ENCODE data around the gene SPINK6. TPM values are rescaled to one million over a fixed set of nuclear protein-coding genes. Genes with fewer than 3 reads are reported as not detected.

The SPINK6 gene
- total and polyA plus RNA-seq, 2 donors (not counting 1 experiment from before 2014, with no cell fraction given), result not detected

DNA sequence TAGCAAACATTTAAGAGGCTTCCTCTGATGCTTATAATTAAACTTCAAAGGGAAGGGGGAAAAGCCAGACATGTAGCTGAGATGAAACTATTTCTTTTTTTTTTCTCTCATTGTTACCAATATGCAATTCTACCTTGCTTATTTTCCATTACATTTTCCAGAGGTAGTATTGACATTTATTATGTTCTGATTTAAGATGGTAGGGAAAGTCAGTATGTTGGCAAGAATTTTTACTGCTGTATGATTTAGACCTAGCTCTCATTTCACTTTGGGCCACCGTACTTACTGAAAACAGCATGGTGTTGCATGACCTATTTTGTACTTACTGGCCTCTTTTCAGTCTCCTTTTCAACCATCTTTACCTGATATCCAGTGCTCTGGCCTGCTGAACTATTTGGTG is 9.6 kb upstream of the SPINK6 start:
- no peaks in the 10 kb centered on the region for H3K79me2 ChIP-seq (ENCODE audit: control insufficient read depth, insufficient read depth, low read length)
- ATAC-seq (ENCODE audit: low read depth), result no peak
- H3K4me1 Mint-ChIP-seq, result no peaks in the 10 kb centered on the region
- CTCF ChIA-PET, result no interaction called here
- H3K27me3 Mint-ChIP-seq, result peaks cover 4% of the 10 kb centered on the region
- intact Hi-C loops (cut with micrococcal nuclease), result no loop called here
- no peaks in the 10 kb centered on the region for H4K20me1 ChIP-seq (ENCODE audit: control insufficient read depth, insufficient read depth, low read length, poor library complexity, severe bottlenecking)
- H3K27ac ChIP-seq (ENCODE audit: low read length in 2 of 2), result no peak overlapping the region
- H3K4me3 ChIP-seq (ENCODE audit: control extremely low read depth in 1 of 5, extremely low read depth in 1 of 5, insufficient read depth in 1 of 5, low read depth in 2 of 5, low read length in 4 of 5), result no peak overlapping the region
- TF ChIP-seq, protein P1, sequence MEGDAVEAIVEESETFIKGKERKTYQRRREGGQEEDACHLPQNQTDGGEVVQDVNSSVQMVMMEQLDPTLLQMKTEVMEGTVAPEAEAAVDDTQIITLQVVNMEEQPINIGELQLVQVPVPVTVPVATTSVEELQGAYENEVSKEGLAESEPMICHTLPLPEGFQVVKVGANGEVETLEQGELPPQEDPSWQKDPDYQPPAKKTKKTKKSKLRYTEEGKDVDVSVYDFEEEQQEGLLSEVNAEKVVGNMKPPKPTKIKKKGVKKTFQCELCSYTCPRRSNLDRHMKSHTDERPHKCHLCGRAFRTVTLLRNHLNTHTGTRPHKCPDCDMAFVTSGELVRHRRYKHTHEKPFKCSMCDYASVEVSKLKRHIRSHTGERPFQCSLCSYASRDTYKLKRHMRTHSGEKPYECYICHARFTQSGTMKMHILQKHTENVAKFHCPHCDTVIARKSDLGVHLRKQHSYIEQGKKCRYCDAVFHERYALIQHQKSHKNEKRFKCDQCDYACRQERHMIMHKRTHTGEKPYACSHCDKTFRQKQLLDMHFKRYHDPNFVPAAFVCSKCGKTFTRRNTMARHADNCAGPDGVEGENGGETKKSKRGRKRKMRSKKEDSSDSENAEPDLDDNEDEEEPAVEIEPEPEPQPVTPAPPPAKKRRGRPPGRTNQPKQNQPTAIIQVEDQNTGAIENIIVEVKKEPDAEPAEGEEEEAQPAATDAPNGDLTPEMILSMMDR (IDR thresholded peaks at IDR 0.05), result no peak
- no peak for TF ChIP-seq EZH2 (IDR thresholded peaks at IDR 0.05; ENCODE audit: borderline replicate concordance, insufficient read depth, low read depth, low read length, poor library complexity, severe bottlenecking)
- no peak overlapping the region for H3K4me3 Mint-ChIP-seq
- no peak overlapping the region for H3K9ac ChIP-seq (ENCODE audit: low read length)
- no peaks in the 10 kb centered on the region for H3K9me3 ChIP-seq (ENCODE audit: control extremely low read depth in 1 of 3, control insufficient read depth in 2 of 3, insufficient read depth in 1 of 3, low read length in 2 of 3)
- no peaks in the 10 kb centered on the region for H3K4me1 ChIP-seq (ENCODE audit: control insufficient read depth in 2 of 2, insufficient read depth in 2 of 2, low read length in 2 of 2)
- no peak overlapping the region for H3K27ac Mint-ChIP-seq
- POLR2A ChIA-PET, result no interaction called here
- H3K9me3 Mint-ChIP-seq (ENCODE audit: insufficient read depth), result no peaks in the 10 kb centered on the region
- no CpG with 5 or more reads among the region's 1 CpG for WGBS (ENCODE audit: insufficient coverage)
- H3K27me3 ChIP-seq (replicated peaks in 1 of 4; ENCODE audit: control extremely low read depth in 1 of 4, control insufficient read depth in 3 of 4, insufficient read depth in 4 of 4, low read length in 3 of 4), result no peaks in the 10 kb centered on the region
- H2AFZ ChIP-seq (ENCODE audit: insufficient read depth, low read depth, low read length, poor library complexity, severe bottlenecking), result no peak overlapping the region
- DNase-seq, result no peak
- H3K4me2 ChIP-seq (replicated peaks; ENCODE audit: low read depth, low read length, poor library complexity, severe bottlenecking), result no peak overlapping the region
- no peaks in the 10 kb centered on the region for H3K36me3 ChIP-seq (replicated peaks in 1 of 2; ENCODE audit: control extremely low read depth in 1 of 2, control insufficient read depth in 1 of 2, extremely low read depth in 1 of 2, insufficient read depth in 2 of 2, low read length in 1 of 2)

DNA sequence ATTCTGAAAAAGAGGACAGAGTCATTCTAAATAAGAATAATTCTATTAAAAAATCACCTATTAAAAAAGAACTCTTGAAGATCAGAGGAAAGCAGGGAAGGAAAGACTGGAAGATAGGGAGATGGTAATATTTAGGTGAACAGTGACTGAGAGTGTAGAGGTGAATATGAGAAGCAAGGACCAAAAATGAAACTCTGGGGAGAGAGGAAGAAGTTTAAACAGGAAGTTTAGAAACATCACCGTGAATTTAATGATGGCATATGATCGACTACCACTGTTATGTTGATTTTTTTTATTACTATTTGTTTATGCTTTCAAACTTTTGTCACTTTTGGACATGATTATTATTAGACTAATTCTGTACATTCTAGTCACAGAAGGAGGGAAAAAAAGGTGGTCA is 1.7 kb upstream of the SPINK6 start:
- POLR2A ChIA-PET, result no interaction called here
- Mint-ChIP-seq H3K9me3 (ENCODE audit: insufficient read depth) (no peaks in the 10 kb centered on the region), H3K27ac (no peak overlapping the region), H3K27me3 (peaks cover 11% of the 10 kb centered on the region), H3K4me1 (no peaks in the 10 kb centered on the region), H3K4me3 (no peak overlapping the region)
- Histone ChIP-seq H3K36me3 (replicated peaks in 1 of 2; ENCODE audit: control extremely low read depth in 1 of 2, control insufficient read depth in 1 of 2, extremely low read depth in 1 of 2, insufficient read depth in 2 of 2, low read length in 1 of 2) (no peaks in the 10 kb centered on the region), H3K4me2 (replicated peaks; ENCODE audit: low read depth, low read length, poor library complexity, severe bottlenecking) (no peak overlapping the region), H3K4me1 (ENCODE audit: control insufficient read depth in 2 of 2, insufficient read depth in 2 of 2, low read length in 2 of 2) (no peaks in the 10 kb centered on the region), H3K27ac (ENCODE audit: low read length in 2 of 2) (no peak overlapping the region), H3K9ac (ENCODE audit: low read length) (no peak overlapping the region), H3K79me2 (ENCODE audit: control insufficient read depth, insufficient read depth, low read length) (no peaks in the 10 kb centered on the region), H2AFZ (ENCODE audit: insufficient read depth, low read depth, low read length, poor library complexity, severe bottlenecking) (no peak overlapping the region), H4K20me1 (ENCODE audit: control insufficient read depth, insufficient read depth, low read length, poor library complexity, severe bottlenecking) (no peaks in the 10 kb centered on the region), H3K27me3 (replicated peaks in 1 of 4; ENCODE audit: control extremely low read depth in 1 of 4, control insufficient read depth in 3 of 4, insufficient read depth in 4 of 4, low read length in 3 of 4) (no peaks in the 10 kb centered on the region), H3K4me3 (ENCODE audit: control extremely low read depth in 1 of 5, extremely low read depth in 1 of 5, insufficient read depth in 1 of 5, low read depth in 2 of 5, low read length in 4 of 5) (no peak overlapping the region), H3K9me3 (ENCODE audit: control extremely low read depth in 1 of 3, control insufficient read depth in 2 of 3, insufficient read depth in 1 of 3, low read length in 2 of 3) (no peaks in the 10 kb centered on the region)
- no peak for ATAC-seq (ENCODE audit: low read depth)
- CTCF ChIA-PET, result no interaction called here
- TF ChIP-seq, protein P1 (IDR thresholded peaks at IDR 0.05), result no peak
- TF ChIP-seq EZH2 (IDR thresholded peaks at IDR 0.05; ENCODE audit: borderline replicate concordance, insufficient read depth, low read depth, low read length, poor library complexity, severe bottlenecking), result no peak
- WGBS (ENCODE audit: insufficient coverage), result no CpG with 5 or more reads among the region's 2 CpGs
- intact Hi-C loops (cut with micrococcal nuclease), result no loop called here
- DNase-seq, result no peak
